HPDE6-E6E7 (cell line): ENCODE results near the gene ATAD3B.

Source experiments
- DNase-seq: peaks from one replicate; pipeline ENCODE4 v3.0.0; 2011; ENCODE audit warnings: missing footprints; ENCODE audit errors: extremely low spot score

Gene ATAD3B

DNA sequence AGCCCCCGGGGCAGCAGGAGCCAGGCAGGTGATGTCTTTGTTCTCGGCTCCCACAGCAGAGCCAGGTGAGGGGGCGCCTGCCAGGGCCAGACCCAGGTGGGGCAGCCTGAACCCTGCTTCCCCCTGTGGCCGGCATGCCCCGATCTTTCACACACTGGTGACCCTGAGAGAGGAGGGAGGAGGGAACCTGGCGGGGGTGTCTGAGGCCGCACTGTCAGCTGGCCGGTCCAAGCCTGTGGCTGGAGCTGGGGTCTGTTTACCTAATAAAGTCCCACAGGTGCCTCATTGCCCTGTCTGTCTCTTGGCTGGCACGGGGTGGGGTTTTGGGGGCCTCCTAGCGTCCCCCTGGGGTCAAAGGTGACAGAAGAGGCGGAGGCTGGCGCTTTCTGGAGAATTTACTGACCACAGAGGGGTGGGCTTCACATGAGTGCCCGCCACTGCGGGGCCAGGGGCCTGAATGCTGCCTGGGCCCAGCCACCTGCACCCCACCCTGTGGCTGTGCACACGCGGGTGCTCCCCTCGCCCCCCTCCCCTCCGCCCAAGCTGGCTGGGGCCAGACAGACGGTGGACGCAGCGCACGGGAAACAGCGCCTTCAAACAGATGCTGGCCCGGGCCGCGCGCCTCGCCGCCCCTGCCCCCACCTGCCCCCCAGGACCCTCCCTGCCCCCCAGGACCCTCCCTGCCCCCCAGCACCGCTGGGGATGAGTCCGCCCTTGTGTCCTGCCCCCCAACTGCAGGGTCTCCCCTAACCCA lies 63.0 kb downstream of the ATAD3B start:
- no peak for DNase-seq

GRCh38 chr1:1535201-1536018 lies 63.8 kb downstream of the ATAD3B start:
- no peak for DNase-seq

GRCh38 chr1:1536019-1536937 lies 64.7 kb downstream of the ATAD3B start:
- no peak for DNase-seq

DNA sequence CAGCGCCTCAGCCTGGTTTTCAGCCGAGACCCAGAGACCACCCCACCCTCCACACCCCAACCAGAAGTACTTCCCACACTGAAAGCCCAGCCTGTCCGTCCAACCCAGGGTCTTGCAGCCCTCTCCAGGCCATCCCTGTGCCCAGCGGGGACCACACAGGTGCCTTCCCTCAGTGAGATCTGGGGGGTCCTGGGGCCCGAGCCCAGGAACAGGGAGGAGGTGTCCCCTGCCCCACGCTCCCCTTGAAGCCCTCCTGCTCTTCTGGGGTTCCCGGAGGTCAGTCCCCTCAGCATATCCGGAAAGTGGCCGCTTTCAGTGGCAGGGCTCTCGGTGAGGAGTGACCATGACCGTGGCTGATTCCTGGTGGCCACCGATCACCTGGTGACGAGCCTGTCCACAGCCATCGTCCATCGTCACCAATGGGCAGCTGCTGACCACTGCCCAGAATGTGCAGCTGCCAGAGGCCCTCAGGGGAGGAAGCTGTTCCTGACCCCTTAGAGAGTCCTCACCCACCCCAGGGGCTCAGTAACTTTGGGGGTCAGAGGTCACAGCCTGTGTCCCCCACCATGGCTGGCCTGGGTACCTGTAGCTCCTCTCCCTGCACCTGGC lies 65.5 kb downstream of the ATAD3B start:
- DNase-seq = no peak

GRCh38 chr1:1537626-1538250 lies 66.2 kb downstream of the ATAD3B start:
- DNase-seq = no peak

GRCh38 chr1:1538334-1538733 lies 66.8 kb downstream of the ATAD3B start:
- no peak for DNase-seq

- no peak for DNase-seq
Observed at GRCh38 chr1:1538989-1539309, 67.4 kb downstream of the ATAD3B start.

GRCh38 chr1:1539310-1540089 lies 67.9 kb downstream of the ATAD3B start:
- DNase-seq = no peak

DNA sequence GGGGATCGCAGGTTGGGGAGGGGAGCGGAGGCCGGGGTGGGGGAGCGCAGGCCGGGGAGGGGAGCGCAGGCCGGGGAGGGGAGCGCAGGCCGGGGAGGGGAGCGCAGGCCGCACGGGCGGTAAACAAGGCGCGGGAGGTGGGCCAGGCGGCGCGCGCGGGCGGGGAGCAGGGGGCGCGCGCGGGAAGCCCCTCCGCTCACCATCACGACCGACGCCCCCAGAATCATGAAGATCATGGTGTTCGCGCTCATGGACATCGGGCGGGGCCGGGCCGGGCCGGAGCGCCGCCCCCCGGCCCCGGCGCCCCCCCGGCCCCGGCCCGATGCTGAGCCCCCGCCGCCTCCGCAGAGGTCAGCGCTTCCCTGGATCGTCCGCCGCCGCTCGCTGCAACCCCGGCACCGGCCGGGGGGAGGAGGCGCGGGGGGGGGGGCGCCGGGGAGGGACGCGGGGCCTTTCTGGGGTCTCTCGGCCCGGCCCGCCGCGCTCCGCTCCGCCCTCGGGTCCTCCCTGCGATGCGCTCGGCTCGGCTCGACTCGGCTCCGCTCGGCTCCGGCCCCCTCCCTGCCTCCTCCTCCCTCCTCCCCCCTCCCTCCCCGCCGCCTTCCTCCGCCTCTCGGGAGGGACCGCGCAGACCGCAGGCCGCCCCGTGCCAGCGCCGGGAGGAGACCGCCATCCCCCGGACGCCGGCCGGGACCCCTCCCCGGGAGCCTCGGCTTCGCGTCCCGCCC lies 68.7 kb downstream of the ATAD3B start, which contains the start of gene TMEM240:
Gene TMEM240 (minus strand): TSS at position 535 of the 728 bp plus-strand sequence. CDS start 278 bp downstream, at position 257.
- no peak for DNase-seq

- DNase-seq = no peak
Observed at GRCh38 chr1:1540818-1541628, 69.5 kb downstream of the ATAD3B start.

DNA sequence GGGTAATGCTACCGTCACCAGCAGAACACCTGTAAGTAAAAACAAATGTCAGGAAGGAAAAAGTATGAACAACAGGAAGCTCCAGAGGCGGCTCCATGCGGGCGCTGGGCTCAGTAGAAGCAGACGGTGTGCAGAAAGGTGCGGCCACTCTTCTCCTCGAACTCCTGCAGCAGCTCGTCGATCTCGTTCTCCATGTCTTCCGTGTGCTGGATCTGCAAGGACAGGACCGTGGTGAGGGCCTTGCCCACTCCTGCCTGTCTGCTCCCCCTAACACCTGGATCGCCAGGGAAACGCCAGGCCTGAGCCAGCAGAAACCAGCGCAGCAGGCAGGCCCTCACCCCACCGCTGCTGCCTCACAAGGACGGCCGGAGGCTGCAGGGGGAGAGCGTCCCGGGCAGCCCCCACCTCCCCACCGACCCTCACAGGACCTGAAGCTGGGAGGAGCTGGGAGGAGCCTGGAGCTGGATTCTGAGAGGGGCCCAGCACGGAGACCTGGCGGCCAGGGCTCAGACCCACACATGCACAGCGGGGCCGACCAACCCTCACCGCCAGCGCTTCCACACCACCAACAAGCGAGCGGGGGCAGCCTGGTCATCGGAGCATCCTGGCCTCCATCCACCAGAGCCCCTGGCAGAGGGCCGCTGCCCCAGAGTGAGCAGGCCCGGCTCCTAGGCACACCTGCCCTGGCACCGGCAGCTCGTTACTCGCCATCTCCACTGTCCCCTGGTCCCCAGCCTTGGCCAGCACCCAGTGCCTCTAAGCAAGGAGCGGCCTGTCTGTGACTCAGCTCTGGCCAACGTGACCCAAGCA lies 70.6 kb downstream of the ATAD3B start:
- no peak for DNase-seq

DNA sequence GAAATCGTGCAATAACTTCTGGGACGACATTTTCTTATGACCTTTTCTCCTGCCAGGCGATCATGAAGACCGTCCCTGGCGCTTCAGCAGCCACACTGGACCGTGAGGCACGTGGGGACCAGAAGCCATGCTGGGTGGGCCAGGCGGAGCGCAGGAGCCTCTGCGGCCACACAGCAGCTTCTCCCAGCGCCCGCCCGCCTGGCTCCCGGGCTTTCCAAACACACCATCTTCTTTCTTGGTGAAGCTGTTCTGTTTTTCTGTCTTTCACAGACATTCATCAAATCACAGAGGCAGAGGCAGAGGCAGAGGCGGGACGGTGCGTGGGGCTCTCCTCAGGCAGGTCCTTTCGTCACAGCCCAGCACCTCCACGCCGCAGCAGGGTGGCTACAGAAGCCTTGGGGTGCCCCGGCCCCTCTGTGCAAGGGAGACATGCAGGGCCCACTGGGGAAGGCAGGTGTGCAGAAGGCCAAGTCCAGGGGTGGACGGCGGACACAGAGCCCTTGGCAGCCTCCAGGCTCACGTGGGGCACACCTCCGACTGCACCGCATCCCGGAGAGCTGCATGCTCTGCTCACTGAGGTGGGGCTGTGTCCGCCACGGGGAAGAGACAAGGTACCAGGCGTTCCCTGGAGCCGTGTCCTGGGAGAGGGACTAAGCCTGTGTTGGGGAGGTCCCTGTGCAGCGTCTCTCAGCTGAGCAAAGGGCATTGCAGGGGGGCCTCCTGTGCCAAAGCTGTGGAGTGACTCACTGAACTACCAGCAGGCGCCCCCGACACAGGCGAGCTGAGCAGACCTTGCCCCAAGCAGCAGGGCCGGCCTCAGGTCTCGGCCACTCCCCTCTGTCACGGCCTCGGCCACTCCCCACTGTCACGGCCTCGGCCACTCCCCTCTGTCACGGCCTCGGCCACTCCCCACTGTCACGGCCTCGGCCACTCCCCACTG lies 71.5 kb downstream of the ATAD3B start:
- no peak for DNase-seq

DNA sequence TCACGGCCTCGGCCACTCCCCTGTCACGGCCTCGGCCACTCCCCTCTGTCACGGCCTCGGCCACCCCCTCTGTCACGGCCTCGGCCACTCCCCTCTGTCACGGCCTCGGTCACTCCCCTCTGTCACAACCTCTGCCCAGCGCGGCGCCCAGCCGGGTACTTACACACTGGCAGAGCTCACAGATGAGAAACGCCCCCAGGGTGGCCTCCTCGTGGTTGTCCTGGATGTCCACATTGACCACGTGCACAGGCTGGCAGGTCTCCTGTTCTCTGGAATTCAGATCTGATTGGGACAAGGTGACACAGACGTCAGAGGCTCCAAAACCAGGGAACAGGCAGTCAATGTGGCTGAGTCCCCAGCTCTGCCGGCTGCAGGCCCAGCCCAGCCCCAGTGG lies 72.1 kb downstream of the ATAD3B start:
- DNase-seq = no peak

GRCh38 chr1:1544544-1544943 lies 73.0 kb downstream of the ATAD3B start:
- DNase-seq = no peak
